ENCODE data around the gene KRTAP2-4. TPM values are rescaled to one million over a fixed set of nuclear protein-coding genes. Genes with fewer than 3 reads are reported as not detected.

KRTAP2-4 gene, protein sequence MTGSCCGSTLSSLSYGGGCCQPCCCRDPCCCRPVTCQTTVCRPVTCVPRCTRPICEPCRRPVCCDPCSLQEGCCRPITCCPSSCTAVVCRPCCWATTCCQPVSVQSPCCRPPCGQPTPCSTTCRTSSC
- not detected in 5 replicates for total RNA-seq (2022; extraction: Qiagen RNA extraction; ENCODE audit: low read depth)

DNA sequence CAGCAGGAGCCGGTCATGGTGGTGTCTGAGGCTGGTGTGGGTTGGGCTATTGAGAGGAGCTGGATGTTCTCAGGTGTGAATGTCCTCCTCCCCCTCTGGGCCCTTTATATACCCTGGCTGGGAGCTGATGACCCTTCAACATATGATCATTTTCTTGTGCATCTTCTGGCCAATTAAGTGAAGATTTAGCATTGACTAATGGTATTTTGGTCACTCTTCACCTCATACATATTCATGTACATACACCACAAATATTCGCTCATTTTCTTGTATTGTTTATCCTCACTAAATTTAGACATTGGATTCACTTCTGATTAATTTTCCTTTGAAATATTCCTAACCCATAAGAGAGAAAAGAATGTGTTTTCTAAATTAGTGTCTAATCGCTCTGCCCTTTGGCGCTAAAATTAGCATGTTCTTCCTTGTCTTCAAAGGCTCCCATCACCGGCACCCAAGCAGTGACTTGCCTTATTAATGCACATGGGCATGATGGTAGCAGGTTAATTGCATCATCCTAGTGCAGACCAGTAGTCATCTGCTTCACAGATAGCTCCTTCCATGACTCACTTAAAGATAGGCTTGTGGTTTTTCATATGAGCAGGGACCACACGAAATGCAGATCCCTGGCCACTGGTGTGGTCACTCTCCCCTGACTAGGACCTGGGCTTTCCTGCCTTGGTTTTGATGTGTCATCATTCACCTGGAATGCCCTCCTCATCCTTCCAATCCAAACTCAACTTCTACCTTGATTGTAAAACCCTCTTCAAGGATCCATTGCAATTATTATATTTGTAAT lies at the start of gene KRTAP2-4:
TSS of gene KRTAP2-4 (minus strand) at position 51 of the 796 bp plus-strand sequence. CDS start at position 17, 34 bp downstream.

DNA sequence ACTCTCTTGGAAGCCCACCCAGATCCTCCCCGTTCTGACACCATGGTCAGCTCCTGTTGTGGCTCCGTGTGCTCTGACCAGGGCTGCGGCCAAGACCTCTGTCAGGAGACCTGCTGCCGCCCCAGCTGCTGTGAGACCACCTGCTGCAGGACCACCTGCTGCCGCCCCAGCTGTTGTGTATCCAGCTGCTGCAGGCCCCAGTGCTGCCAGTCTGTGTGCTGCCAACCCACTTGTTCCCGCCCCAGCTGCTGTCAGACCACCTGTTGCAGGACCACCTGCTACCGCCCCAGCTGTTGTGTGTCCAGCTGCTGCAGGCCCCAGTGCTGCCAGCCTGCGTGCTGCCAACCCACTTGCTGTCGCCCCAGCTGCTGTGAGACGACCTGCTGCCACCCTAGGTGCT lies 39.7 kb upstream of the KRTAP2-4 start, which contains the start of gene KRTAP4-9:
TSS of gene KRTAP4-9 (plus strand) at position 43 of the 400 bp plus-strand sequence. CDS start at position 43, 0 bp downstream.

DNA sequence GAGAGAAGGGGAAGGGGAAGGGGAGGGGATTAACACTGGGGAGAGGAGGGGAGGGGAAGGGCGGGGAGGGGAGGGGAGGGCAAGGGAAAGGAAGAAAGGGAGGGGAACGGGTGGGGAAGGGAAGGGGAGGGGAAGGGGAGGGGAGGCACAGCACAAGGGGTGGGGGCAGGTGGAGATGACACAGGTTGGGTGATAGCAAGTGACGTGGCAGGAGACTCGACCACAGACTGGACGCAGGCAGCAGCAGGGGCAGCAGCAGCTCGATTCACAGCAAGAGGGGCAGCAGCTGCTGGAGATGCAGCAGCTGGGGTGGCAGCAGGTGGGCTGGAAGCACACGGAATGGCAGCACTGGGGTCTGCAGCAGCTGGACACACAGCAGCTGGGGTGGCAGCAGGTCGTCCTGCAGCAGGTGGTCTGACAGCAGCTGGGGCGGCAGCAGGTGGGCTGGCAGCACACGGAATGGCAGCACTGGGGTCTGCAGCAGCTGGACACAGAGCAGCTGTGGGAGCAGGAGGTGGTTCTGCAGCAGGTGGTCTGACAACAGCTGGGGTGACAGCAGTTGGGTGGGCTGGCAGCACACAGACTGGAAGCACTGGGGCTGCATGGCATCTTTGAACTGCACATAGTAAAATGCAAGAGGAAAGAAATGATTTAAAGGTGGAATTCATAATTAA lies 36.0 kb upstream of the KRTAP2-4 start, which contains the start of gene KRTAP4-16:
TSS of gene KRTAP4-16 (minus strand) at position 624 of the 674 bp plus-strand sequence. CDS start at position 624, 0 bp downstream.

DNA sequence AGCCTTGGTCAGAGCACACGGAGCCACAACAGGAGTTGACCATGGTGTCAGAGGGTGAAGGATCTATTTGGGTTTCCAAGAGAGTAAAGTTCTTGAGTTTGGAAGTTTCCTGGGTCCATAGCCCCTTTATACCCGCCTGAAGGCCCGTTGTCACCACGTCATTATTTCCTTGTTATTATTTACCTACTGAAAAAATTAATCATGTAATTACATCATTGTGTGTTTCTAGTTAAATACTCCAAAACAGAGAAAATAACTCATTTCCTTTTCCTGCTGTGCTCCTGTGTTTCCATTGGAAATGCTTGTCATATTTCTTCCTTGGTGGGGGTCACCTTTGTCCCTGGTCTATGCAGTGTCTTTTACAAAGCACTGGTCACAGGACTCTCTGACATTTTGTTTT lies 32.4 kb upstream of the KRTAP2-4 start, which contains the start of gene KRTAP4-8:
TSS of gene KRTAP4-8 (minus strand) at position 101 of the 400 bp plus-strand sequence. CDS start at position 43, 58 bp downstream.

DNA sequence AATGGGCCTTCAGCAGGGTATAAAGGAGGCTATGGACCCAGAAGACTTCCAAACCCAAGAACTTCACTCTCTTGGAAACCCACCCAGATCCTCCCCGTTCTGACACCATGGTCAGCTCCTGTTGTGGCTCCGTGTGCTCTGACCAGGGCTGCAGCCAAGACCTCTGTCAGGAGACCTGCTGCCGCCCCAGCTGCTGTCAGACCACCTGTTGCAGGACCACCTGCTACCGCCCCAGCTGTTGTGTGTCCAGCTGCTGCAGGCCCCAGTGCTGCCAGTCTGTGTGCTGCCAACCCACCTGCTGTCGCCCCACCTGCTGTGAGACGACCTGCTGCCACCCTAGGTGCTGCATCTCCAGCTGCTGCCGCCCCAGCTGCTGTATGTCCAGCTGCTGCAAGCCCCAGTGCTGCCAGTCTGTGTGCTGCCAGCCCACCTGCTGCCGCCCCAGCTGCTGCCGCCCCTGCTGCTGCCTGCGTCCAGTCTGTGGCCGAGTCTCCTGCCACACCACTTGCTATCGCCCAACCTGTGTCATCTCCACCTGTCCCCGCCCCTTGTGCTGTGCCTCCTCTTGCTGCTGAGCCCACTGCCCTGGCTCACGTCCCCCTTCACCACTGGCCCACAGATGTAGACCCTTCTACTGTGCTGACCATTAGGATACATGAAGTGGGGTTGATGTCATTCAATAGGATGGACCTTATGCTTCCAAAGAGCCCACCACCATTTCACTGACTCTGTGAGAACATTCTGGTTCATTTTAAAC lies 18.6 kb upstream of the KRTAP2-4 start, which contains the start of gene KRTAP4-7:
TSS of gene KRTAP4-7 (plus strand) at position 51 of the 757 bp plus-strand sequence. CDS start at position 108, 57 bp downstream.

DNA sequence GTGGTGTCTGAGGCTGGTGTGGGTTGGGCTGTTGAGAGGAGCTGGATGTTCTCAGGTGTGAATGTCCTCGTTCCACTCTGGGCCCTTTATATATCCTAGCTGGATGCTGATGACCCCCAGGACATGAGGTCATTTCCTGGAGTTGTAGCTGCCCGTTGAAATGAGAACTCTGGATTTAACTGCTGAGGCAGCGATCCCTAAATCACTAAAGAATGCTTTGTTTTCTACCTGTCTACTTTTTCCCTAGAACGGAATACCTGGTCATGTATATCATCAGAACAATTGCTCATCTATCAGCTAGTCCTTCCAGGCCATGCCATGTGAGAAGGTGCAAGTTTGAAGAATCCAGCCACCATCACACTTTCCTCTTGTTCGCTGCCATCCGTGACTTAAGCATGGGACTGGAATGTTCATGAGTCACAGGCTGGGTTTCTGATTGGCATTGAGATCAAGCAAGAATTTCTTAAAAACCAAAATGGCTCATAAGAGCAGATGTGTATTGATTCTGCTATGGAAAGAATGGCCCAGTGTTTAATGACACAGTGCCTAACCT lies 5.6 kb downstream of the KRTAP2-4 start, which contains the start of gene KRTAP2-3:
TSS of gene KRTAP2-3 (minus strand) at position 63 of the 553 bp plus-strand sequence. CDS start 64 bp downstream, outside the sequence.

DNA sequence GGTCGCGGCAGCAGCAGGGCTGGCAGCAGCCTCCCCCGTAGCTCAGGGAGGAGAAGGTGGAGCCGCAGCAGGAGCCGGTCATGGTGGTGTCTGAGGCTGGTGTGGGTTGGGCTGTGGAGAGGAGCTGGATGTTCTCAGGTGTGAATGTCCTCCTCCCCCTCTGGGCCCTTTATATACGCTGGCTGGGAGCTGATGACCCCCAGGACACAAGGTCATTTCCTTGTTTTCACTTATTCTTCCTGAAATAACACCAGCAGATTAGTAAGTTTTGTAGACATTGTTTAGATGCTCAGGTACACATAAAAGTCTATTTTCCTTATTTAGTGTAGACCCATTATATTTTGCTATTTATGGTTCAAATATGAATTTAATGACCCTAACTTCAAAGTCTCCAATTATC lies 10.5 kb downstream of the KRTAP2-4 start, which contains the start of gene KRTAP2-2:
TSS of gene KRTAP2-2 (minus strand) at position 101 of the 400 bp plus-strand sequence. CDS start at position 82, 19 bp downstream.

DNA sequence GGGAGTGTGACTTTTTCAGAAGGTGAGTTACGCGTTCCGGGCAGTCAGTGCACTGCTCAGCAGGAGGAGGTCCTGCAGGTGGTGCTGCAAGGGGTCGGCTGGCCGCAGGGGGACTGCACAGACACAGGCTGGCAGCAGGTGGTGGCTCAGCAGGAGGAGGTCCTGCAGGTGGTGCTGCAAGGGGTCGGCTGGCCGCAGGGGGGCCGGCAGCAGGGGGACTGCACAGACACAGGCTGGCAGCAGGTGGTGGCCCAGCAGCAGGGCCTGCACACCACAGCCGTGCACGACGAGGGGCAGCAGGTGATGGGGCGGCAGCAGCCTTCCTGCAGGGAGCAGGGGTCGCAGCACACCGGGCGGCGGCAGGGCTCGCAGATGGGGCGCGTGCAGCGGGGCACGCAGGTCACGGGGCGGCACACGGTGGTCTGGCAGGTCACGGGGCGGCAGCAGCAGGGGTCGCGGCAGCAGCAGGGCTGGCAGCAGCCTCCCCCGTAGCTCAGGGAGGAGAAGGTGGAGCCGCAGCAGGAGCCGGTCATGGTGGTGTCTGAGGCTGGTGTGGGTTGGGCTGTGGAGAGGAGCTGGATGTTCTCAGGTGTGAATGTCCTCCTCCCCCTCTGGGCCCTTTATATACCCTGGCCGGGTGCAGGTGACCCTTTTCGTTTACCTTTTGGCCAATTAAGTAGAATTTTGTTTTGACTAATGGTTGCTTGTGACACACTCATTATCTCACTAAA lies 18.8 kb downstream of the KRTAP2-4 start, which contains the start of gene KRTAP2-1:
TSS of gene KRTAP2-1 (minus strand) at position 582 of the 731 bp plus-strand sequence. CDS start at position 533, 49 bp downstream.

DNA sequence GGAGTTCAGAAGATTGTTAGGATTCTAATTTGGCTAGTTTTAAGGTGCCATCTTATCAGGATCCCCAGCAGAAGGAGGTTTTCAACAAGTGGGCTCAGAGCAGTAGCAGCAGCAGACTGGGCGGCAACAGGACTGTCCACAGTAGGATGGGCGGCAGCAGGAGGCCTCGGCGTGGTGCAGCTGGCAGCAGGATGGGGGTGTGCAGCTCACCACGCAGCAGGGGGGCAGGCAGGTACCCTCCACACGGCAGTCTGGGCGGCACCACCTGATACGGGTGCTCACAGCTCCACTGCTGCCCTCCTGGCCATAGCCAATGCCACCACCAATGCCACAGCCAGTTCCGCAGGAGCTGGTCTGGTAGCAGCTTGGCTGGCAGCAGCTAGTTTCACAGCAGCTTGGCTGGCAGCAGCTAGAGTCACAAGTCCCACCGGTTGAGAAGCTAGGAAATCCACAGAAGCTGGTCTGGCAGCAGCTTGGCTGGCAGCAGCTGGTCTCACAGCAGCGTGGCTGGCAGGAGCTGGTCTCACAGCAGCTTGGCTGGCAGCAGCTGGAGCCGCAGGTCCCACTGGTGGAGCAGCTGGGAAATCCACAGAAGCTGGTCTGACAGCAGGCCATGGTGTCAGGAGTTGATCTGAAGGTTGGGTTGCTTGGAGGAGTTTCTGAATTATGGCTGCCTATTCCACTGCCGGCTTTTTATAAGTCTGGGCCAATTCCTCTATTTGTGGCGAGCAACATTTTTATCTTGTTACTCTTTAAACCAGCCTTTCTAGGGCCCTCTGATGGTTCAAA lies 24.7 kb downstream of the KRTAP2-4 start, which contains the start of gene KRTAP1-1:
TSS of gene KRTAP1-1 (minus strand) at position 668 of the 789 bp plus-strand sequence. CDS start at position 615, 53 bp downstream.

DNA sequence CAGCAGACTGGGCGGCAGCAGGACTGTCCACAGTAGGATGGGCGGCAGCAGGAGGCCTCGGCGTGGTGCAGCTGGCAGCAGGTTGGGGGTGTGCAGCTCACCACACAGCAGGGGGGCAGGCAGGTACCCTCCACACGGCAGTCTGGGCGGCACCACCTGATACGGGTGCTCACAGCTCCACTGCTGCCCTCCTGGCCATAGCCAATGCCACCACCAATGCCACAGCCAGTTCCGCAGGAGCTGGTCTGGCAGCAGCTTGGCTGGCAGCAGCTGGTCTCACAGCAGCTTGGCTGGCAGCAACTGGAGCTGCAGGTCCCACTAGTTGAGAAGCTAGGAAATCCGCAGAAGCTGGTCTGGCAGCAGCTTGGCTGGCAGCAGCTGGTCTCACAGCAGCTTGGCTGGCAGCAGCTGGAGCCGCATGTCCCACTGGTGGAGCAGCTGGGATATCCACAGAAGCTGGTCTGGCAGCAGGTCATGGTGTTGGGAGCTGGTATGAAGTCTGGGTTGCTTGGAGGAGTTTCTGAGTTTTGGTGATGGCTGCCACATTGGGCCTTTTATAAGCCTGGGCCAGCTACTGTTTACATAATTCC lies 31.2 kb downstream of the KRTAP2-4 start, which contains the start of gene KRTAP1-3:
TSS of gene KRTAP1-3 (minus strand) at position 529 of the 590 bp plus-strand sequence. CDS start at position 476, 53 bp downstream.

DNA sequence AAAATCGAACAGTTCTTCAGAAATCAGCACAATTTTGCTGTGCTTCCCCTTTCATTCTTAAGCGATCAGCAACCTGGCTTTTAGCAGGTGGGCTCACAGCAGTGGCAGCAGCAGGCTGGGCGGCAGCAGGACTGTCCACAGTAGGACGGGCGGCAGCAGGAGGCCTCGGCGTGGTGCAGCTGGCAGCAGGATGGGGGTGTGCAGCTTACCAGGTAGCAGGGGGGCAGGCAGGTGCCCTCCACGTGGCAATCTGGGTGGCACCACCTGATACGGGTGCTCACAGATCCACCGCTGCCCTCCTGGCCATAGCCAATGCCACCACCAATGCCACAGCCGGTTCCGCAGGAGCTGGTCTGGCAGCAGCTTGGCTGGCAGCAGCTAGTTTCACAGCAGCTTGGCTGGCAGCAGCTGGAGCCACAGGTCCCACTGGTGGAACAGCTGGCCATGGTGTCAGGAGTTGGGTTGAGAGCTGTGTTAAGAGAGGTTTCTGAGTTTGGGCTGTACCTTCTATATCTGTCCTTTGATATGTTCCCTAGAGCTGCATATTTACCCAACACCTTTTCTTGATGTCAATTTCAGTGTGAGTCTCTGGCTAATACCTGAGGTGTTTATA lies 35.9 kb downstream of the KRTAP2-4 start, which contains the start of gene KRTAP1-4:
TSS of gene KRTAP1-4 (minus strand) at position 563 of the 613 bp plus-strand sequence. CDS start at position 446, 117 bp downstream.

DNA sequence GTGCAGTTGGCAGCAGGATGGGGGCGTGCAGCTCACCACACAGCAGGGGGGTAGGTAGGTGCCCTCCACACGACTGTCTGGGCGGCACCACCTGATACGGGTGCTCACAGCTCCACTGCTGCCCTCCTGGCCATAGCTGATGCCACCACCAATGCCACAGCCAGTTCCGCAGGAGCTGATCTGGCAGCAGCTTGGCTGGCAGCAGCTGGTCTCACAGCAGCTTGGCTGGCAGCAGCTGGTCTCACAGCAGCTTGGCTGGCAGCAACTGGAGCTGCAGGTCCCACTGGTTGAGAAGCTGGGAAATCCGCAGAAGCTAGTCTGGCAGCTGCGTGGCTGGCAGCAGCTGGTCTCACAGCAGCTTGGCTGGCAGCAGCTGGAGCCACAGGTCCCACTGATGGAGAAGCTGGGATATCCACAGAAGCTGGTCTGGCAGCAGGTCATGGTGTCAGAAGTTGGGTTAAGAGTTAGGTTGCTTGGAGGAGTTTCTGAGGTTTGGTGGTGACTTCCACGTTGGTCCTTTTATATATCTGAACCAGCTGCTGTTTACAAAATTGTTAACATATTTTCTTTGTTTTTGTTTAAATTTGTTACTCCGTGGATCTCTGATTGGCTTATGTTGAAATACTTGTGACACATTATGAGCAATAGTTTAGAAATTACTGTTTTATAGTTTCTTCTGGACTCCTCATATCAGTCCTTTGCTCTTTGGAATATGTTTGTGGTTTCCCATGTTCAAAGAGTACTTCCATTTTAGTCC lies 38.8 kb downstream of the KRTAP2-4 start, which contains the start of gene KRTAP1-5:
TSS of gene KRTAP1-5 (minus strand) at position 494 of the 757 bp plus-strand sequence. CDS start at position 441, 53 bp downstream.

Other genes starting within 250 kb of the KRTAP2-4 start
- 83.2 to 124 TPM (median 115 TPM) in 5 replicates for gene KRT10, start 243.3 kb downstream of the KRTAP2-4 start, total RNA-seq (2022; extraction: Qiagen RNA extraction; ENCODE audit: low read depth)
- 0.08 TPM in 1 of 5 replicates, not detected in the others for gene KRT12, start 198.7 kb downstream of the KRTAP2-4 start, total RNA-seq (2022; extraction: Qiagen RNA extraction; ENCODE audit: low read depth)
- 0.17 to 0.52 TPM (median 0.26 TPM) in 5 replicates for gene KRT20, start 180.6 kb downstream of the KRTAP2-4 start, total RNA-seq (2022; extraction: Qiagen RNA extraction; ENCODE audit: low read depth)
- gene KRT23, start 128.2 kb downstream of the KRTAP2-4 start, total RNA-seq (2022; extraction: Qiagen RNA extraction; ENCODE audit: low read depth), result 0.08 TPM in 1 of 5 replicates, not detected in the others
- not detected in 5 replicates for gene KRT39, start 98.9 kb downstream of the KRTAP2-4 start, total RNA-seq (2022; extraction: Qiagen RNA extraction; ENCODE audit: low read depth)
- not detected in 5 replicates for gene KRT40, start 81.6 kb downstream of the KRTAP2-4 start, total RNA-seq (2022; extraction: Qiagen RNA extraction; ENCODE audit: low read depth)
- not detected in 5 replicates for gene KRTAP3-3, start 71.7 kb downstream of the KRTAP2-4 start, total RNA-seq (2022; extraction: Qiagen RNA extraction; ENCODE audit: low read depth)
- 0.16 to 0.35 TPM (median 0.30 TPM) in 3 of 5 replicates, not detected in the others for gene KRTAP3-2, start 66.0 kb downstream of the KRTAP2-4 start, total RNA-seq (2022; extraction: Qiagen RNA extraction; ENCODE audit: low read depth)
- gene KRTAP3-1, start 56.8 kb downstream of the KRTAP2-4 start, total RNA-seq (2022; extraction: Qiagen RNA extraction; ENCODE audit: low read depth), result not detected in 5 replicates
- 0.12 TPM in 1 of 5 replicates, not detected in the others for gene KRTAP1-5, start 38.7 kb downstream of the KRTAP2-4 start, total RNA-seq (2022; extraction: Qiagen RNA extraction; ENCODE audit: low read depth)
- not detected in 5 replicates for gene KRTAP1-4, start 35.7 kb downstream of the KRTAP2-4 start, total RNA-seq (2022; extraction: Qiagen RNA extraction; ENCODE audit: low read depth)
- not detected in 5 replicates for gene KRTAP1-3, start 31.0 kb downstream of the KRTAP2-4 start, total RNA-seq (2022; extraction: Qiagen RNA extraction; ENCODE audit: low read depth)
- gene KRTAP1-1, start 24.4 kb downstream of the KRTAP2-4 start, total RNA-seq (2022; extraction: Qiagen RNA extraction; ENCODE audit: low read depth), result not detected in 5 replicates
- not detected in 5 replicates for gene KRTAP2-1, start 18.6 kb downstream of the KRTAP2-4 start, total RNA-seq (2022; extraction: Qiagen RNA extraction; ENCODE audit: low read depth)
- not detected in 5 replicates for gene KRTAP2-2, start 10.6 kb downstream of the KRTAP2-4 start, total RNA-seq (2022; extraction: Qiagen RNA extraction; ENCODE audit: low read depth)
- gene KRTAP2-3, start 5.8 kb downstream of the KRTAP2-4 start, total RNA-seq (2022; extraction: Qiagen RNA extraction; ENCODE audit: low read depth), result 0.08 TPM in 1 of 5 replicates, not detected in the others
- gene KRTAP4-7, start 18.3 kb upstream of the KRTAP2-4 start, total RNA-seq (2022; extraction: Qiagen RNA extraction; ENCODE audit: low read depth), result not detected in 5 replicates
- 0.05 to 0.12 TPM in 2 of 5 replicates, not detected in the others for gene KRTAP4-8, start 32.3 kb upstream of the KRTAP2-4 start, total RNA-seq (2022; extraction: Qiagen RNA extraction; ENCODE audit: low read depth)
- not detected in 5 replicates for gene KRTAP4-16, start 36.3 kb upstream of the KRTAP2-4 start, total RNA-seq (2022; extraction: Qiagen RNA extraction; ENCODE audit: low read depth)
- not detected in 5 replicates for gene KRTAP4-9, start 39.5 kb upstream of the KRTAP2-4 start, total RNA-seq (2022; extraction: Qiagen RNA extraction; ENCODE audit: low read depth)
- not detected in 5 replicates for gene KRTAP4-11, start 52.5 kb upstream of the KRTAP2-4 start, total RNA-seq (2022; extraction: Qiagen RNA extraction; ENCODE audit: low read depth)
- gene KRTAP4-12, start 58.3 kb upstream of the KRTAP2-4 start, total RNA-seq (2022; extraction: Qiagen RNA extraction; ENCODE audit: low read depth), result not detected in 5 replicates
- gene KRTAP4-6, start 74.7 kb upstream of the KRTAP2-4 start, total RNA-seq (2022; extraction: Qiagen RNA extraction; ENCODE audit: low read depth), result not detected in 5 replicates
- gene KRTAP4-5, start 83.9 kb upstream of the KRTAP2-4 start, total RNA-seq (2022; extraction: Qiagen RNA extraction; ENCODE audit: low read depth), result not detected in 5 replicates
- gene KRTAP4-4, start 94.9 kb upstream of the KRTAP2-4 start, total RNA-seq (2022; extraction: Qiagen RNA extraction; ENCODE audit: low read depth), result not detected in 5 replicates
- not detected in 5 replicates for gene KRTAP4-3, start 102.3 kb upstream of the KRTAP2-4 start, total RNA-seq (2022; extraction: Qiagen RNA extraction; ENCODE audit: low read depth)
- gene KRTAP4-2, start 112.3 kb upstream of the KRTAP2-4 start, total RNA-seq (2022; extraction: Qiagen RNA extraction; ENCODE audit: low read depth), result not detected in 5 replicates
- 0.07 to 0.56 TPM (median 0.26 TPM) in 4 of 5 replicates, not detected in the other for gene KRTAP4-1, start 119.0 kb upstream of the KRTAP2-4 start, total RNA-seq (2022; extraction: Qiagen RNA extraction; ENCODE audit: low read depth)
- gene KRTAP9-1, start 124.0 kb upstream of the KRTAP2-4 start, total RNA-seq (2022; extraction: Qiagen RNA extraction; ENCODE audit: low read depth), result not detected in 5 replicates
- not detected in 5 replicates for gene KRTAP9-2, start 160.8 kb upstream of the KRTAP2-4 start, total RNA-seq (2022; extraction: Qiagen RNA extraction; ENCODE audit: low read depth)
- not detected in 5 replicates for gene KRTAP9-3, start 166.6 kb upstream of the KRTAP2-4 start, total RNA-seq (2022; extraction: Qiagen RNA extraction; ENCODE audit: low read depth)
- gene KRTAP9-8, start 172.1 kb upstream of the KRTAP2-4 start, total RNA-seq (2022; extraction: Qiagen RNA extraction; ENCODE audit: low read depth), result not detected in 5 replicates
- not detected in 5 replicates for gene KRTAP9-4, start 183.8 kb upstream of the KRTAP2-4 start, total RNA-seq (2022; extraction: Qiagen RNA extraction; ENCODE audit: low read depth)
- not detected in 5 replicates for gene KRTAP9-9, start 189.5 kb upstream of the KRTAP2-4 start, total RNA-seq (2022; extraction: Qiagen RNA extraction; ENCODE audit: low read depth)
- gene KRTAP9-6, start 199.5 kb upstream of the KRTAP2-4 start, total RNA-seq (2022; extraction: Qiagen RNA extraction; ENCODE audit: low read depth), result not detected in 5 replicates
- gene KRTAP9-7, start 209.8 kb upstream of the KRTAP2-4 start, total RNA-seq (2022; extraction: Qiagen RNA extraction; ENCODE audit: low read depth), result not detected in 5 replicates
- gene KRTAP29-1, start 237.0 kb upstream of the KRTAP2-4 start, total RNA-seq (2022; extraction: Qiagen RNA extraction; ENCODE audit: low read depth), result not detected in 5 replicates
- not detected in 5 replicates for gene KRTAP16-1, start 243.4 kb upstream of the KRTAP2-4 start, total RNA-seq (2022; extraction: Qiagen RNA extraction; ENCODE audit: low read depth)
- not detected in 5 replicates for gene KRTAP17-1, start 249.8 kb upstream of the KRTAP2-4 start, total RNA-seq (2022; extraction: Qiagen RNA extraction; ENCODE audit: low read depth)

All from A549 treated with CpdA at 1 μM for 4 hours (cell line).